Urothelium cell line (cell line): ENCODE results near the gene OLFML2A.

Source experiments
- DNase-seq: peaks from one replicate; pipeline ENCODE4 v3.0.0; 2011; ENCODE audit warnings: low spot score, mixed read lengths
- FAIRE-seq: peaks from 2 replicates; lab custom pipeline; 2011; peaks lifted over from hg19 to GRCh38; lab: Jason Lieb, UNC

The OLFML2A gene

GRCh38 chr9:124794902-124795491 is 18.1 kb downstream of the OLFML2A start:
- DNase-seq, result no peak
- no peak for FAIRE-seq

- no peak for FAIRE-seq
These were observed 19.0 kb downstream of the OLFML2A start for GRCh38 chr9:124795881-124796431.

GRCh38 chr9:124797343-124798103 is 20.6 kb downstream of the OLFML2A start:
- no peak for DNase-seq
- FAIRE-seq, result no peak

More at GRCh38 chr9:124795881-124796431, 19.0 kb downstream of the OLFML2A start:
- no peak for DNase-seq

- DNase-seq (no peak), FAIRE-seq (no peak)
These were observed 22.5 kb downstream of the OLFML2A start for GRCh38 chr9:124799274-124800006.

GRCh38 chr9:124800306-124801259 is 23.6 kb downstream of the OLFML2A start:
- no peak for FAIRE-seq
- no peak for DNase-seq

- FAIRE-seq (no peak), DNase-seq (no peak)
These were observed 24.4 kb downstream of the OLFML2A start for GRCh38 chr9:124801356-124801755.

- no peak for FAIRE-seq
- DNase-seq, result no peak
These were observed 25.5 kb downstream of the OLFML2A start for GRCh38 chr9:124802426-124802825.

GRCh38 chr9:124803911-124804310 is 27.0 kb downstream of the OLFML2A start:
- DNase-seq (no peak), FAIRE-seq (no peak)

- DNase-seq, result no peak
- no peak for FAIRE-seq
These were observed 28.3 kb downstream of the OLFML2A start for GRCh38 chr9:124805186-124805585.

GRCh38 chr9:124808246-124808956 is 31.5 kb downstream of the OLFML2A start:
- FAIRE-seq, result no peak
- no peak for DNase-seq

GRCh38 chr9:124809211-124809610 is 32.3 kb downstream of the OLFML2A start:
- FAIRE-seq (no peak), DNase-seq (no peak)

GRCh38 chr9:124809741-124810500 is 33.0 kb downstream of the OLFML2A start:
- FAIRE-seq (peak; percentile 30), DNase-seq (no peak)

- peak; percentile 37 for FAIRE-seq
These were observed 33.9 kb downstream of the OLFML2A start for GRCh38 chr9:124810663-124811355.

GRCh38 chr9:124812441-124812876 is 35.5 kb downstream of the OLFML2A start:
- FAIRE-seq (no peak), DNase-seq (peak; percentile 95)

More at GRCh38 chr9:124810663-124811355, 33.9 kb downstream of the OLFML2A start:
- peak; percentile 88 for DNase-seq

GRCh38 chr9:124813041-124813440 is 36.1 kb downstream of the OLFML2A start:
- DNase-seq (no peak), FAIRE-seq (no peak)

- no peak for DNase-seq
- FAIRE-seq, result no peak
These were observed 36.7 kb downstream of the OLFML2A start for GRCh38 chr9:124813501-124814163.

- no peak for FAIRE-seq
- no peak for DNase-seq
These were observed 37.2 kb downstream of the OLFML2A start for GRCh38 chr9:124814164-124814535.

- DNase-seq, result no peak
- no peak for FAIRE-seq
These were observed 38.7 kb downstream of the OLFML2A start for GRCh38 chr9:124815601-124816000.
